GM12878 (cell line): ENCODE data around the gene KRAS. TPM values are rescaled to one million over a fixed set of nuclear protein-coding genes. Genes with fewer than 3 reads are reported as not detected.

Experiments
- ATAC-seq: fragments of 200-7000 bp; cut with Tn5 transposase; 3 replicates; pipeline ENCODE4 v1.9.1; 2020; ENCODE audit warnings: mild to moderate bottlenecking, moderate library complexity
- BruUV-seq: library from RNA; stranded (reverse); fragments of 400-500 nt; replicated peaks from 2 replicates; lab custom pipeline; 2021; lab: Mats Ljungman, UMichigan
- CTCF ChIA-PET: fragments of 300-600 bp; sonication (Branson Sonifier 250); formaldehyde crosslinking; extraction: SDS; loops from one replicate; lab custom pipeline; 2021; ENCODE audit warnings: inconsistent platforms; lab: Yijun Ruan, JAX
- POLR2A ChIA-PET: fragments of 350-600 bp; formaldehyde crosslinking; extraction: SDS; loops from one replicate; lab custom pipeline; 2021; ENCODE audit warnings: inconsistent platforms; lab: Charles Lee
- RAD21 ChIA-PET: fragments of 300-600 bp; sonication (Branson Sonifier 250); formaldehyde crosslinking; loops from one replicate; lab custom pipeline; 2023; ENCODE audit warnings: antibody characterized with exemption; ENCODE audit not compliant: unreplicated experiment; lab: Charles Lee
- SMC1A ChIA-PET: fragments of 300-600 bp; sonication (Branson Sonifier 250); formaldehyde crosslinking; loops from one replicate; lab custom pipeline; 2023; ENCODE audit not compliant: unreplicated experiment, uncharacterized antibody; lab: Charles Lee
- DNase-seq: peaks from one replicate; pipeline ENCODE4 v3.0.0-alpha.2; 2011; ENCODE audit warnings: low read depth, low spot score
- FAIRE-seq: peaks from 3 replicates; lab custom pipeline; 2011; peaks lifted over from hg19 to GRCh38; lab: Jason Lieb, UNC
- H2AFZ ChIP-seq: 2 replicates; pipeline ENCODE4 v1.6.0; 2011; ENCODE audit warnings: low read depth, low read length, control low read depth; ENCODE audit not compliant: control insufficient read depth
- H3K27ac ChIP-seq: 2 replicates; pipeline ENCODE4 v1.5.1; 2011; ENCODE audit warnings: control low read depth; ENCODE audit not compliant: control insufficient read depth, insufficient read depth
- H3K27me3 ChIP-seq, 2 experiments: replicated peaks in 1 of 2; 2 replicates each; pipeline versions ENCODE4 v1.6.0 to v1.6.1; 2011; ENCODE audit warnings: low read length in 1 of 2; ENCODE audit not compliant: control insufficient read depth in 2 of 2, insufficient read depth in 2 of 2
- H3K36me3 ChIP-seq, 2 experiments: 2 replicates each; pipeline ENCODE4 v1.5.1; 2011; ENCODE audit warnings: low read length in 1 of 2; ENCODE audit not compliant: control insufficient read depth in 2 of 2, insufficient read depth in 2 of 2
- H3K4me1 ChIP-seq: 2 replicates; pipeline ENCODE4 v1.6.1; 2011; ENCODE audit warnings: mild to moderate bottlenecking, low read length, moderate library complexity, mixed read lengths; ENCODE audit not compliant: control insufficient read depth, insufficient read depth
- H3K4me2 ChIP-seq: 2 replicates; pipeline ENCODE4 v1.6.0; 2011; ENCODE audit warnings: control low read depth; ENCODE audit not compliant: control insufficient read depth, insufficient read depth
- H3K4me3 ChIP-seq: fragments of 200-600 bp; sonication (generic); 2 replicates; pipeline ENCODE4 v1.5.1; 2016
- H3K79me2 ChIP-seq: 2 replicates; pipeline ENCODE4 v1.6.0; 2011; ENCODE audit warnings: low read length; ENCODE audit not compliant: control insufficient read depth, insufficient read depth
- H3K9ac ChIP-seq: 2 replicates; pipeline ENCODE4 v1.8.0; 2011; ENCODE audit warnings: low read length, control low read depth, mixed read lengths; ENCODE audit not compliant: control insufficient read depth, insufficient read depth
- H3K9me3 ChIP-seq: replicated peaks from 3 replicates; pipeline ENCODE4 v1.5.1; 2011; ENCODE audit warnings: mild to moderate bottlenecking, low read length; ENCODE audit not compliant: control insufficient read depth, insufficient read depth
- H4K20me1 ChIP-seq: 2 replicates; pipeline ENCODE4 v1.6.0; 2011; ENCODE audit not compliant: control insufficient read depth, insufficient read depth
- BCL3 ChIP-seq: IDR thresholded peaks from 2 replicates; pipeline ENCODE4 v1.6.1; 2011; ENCODE audit warnings: borderline replicate concordance, low read depth, mild to moderate bottlenecking, moderate library complexity, low read length; ENCODE audit not compliant: insufficient read depth, poor library complexity, severe bottlenecking
- MTA2 ChIP-seq: fragments of 450-650 bp; IDR thresholded peaks from 2 replicates; pipeline ENCODE4 v1.6.1; 2016; ENCODE audit warnings: low read depth, mild to moderate bottlenecking, moderate library complexity
- NKRF ChIP-seq: fragments of 450-650 bp; conservative IDR thresholded peaks from 2 replicates; pipeline ENCODE4 v1.6.1; 2017; ENCODE audit warnings: mild to moderate bottlenecking, moderate library complexity
- PML ChIP-seq: IDR thresholded peaks from 2 replicates; pipeline ENCODE4 v1.6.1; 2012; ENCODE audit warnings: low read length, inconsistent platforms
- WGBS: methylation state at CpG from one replicate; pipeline ENCODE4 v1.1.6; 2016; ENCODE audit warnings: low lambda C conversion rate; ENCODE audit not compliant: insufficient replicate concordance, insufficient coverage; ENCODE audit errors: missing lambda C conversion rate; 5-methylcytosine and 5-hydroxymethylcytosine counted together
- in situ Hi-C: fragments of 300-500 bp; cut with MboI; formaldehyde crosslinking; loops from 9 replicates; pipeline ENCODE4 v1.14.3; 2018; ENCODE audit warnings: mixed read lengths
- intact Hi-C: fragments of 100-400 bp; cut with micrococcal nuclease; formaldehyde crosslinking; loops from one replicate; pipeline ENCODE4 v1.14.2; 2022; ENCODE audit not compliant: unreplicated experiment
- polyA plus RNA-seq, 11 experiments: library from polyadenylated mRNA; depleted of rRNA in 4 of 11; unstranded in 6 of 11; stranded (reverse) in 5 of 11; fragments of >200 nt; fragmentation: Nextera tagmentation in 4 of 11; fragmentation: Illumina TruSeq in 1 of 11; extraction: Ambion mirVana in 4 of 11; extraction: Trizol in 1 of 11; gene quantifications; 1 replicate in 1 of 11; 2 replicates in 10 of 11; pipeline versions ENCODE4 v1.2.1 to v1.2.3, GENCODE V29; 2011 to 2016; ENCODE audit warnings: inconsistent platforms in 2 of 11, missing spikeins in 2 of 11, low read depth in 1 of 11
- total RNA-seq, 4 experiments: library from RNA; depleted of rRNA in 3 of 4; stranded (reverse); fragments of >200 nt in 3 of 4; fragmentation: Illumina TruSeq in 1 of 4; extraction: Trizol in 1 of 4; gene quantifications; 2 replicates each; pipeline versions ENCODE4 v1.2.1 to v1.2.3, GENCODE V29; 2013 to 2021

KRAS gene
- total and polyA plus RNA-seq, 10 of the 15 experiments (the other 5 are each of a cell fraction or from before 2014, with no cell fraction given) = 3.1 to 23.8 (median 8.0) TPM

GRCh38 chr12:25194722-25195055, 56.0 kb downstream of the KRAS start:
- peak overlapping the region; percentile 85 for H3K4me3 ChIP-seq
- CTCF ChIA-PET = interaction anchor here (0.9 to 2.0 kb wide), 7 partner anchors 10 to 193 kb away, joined by 3 to 14 read pairs (median 3); no protein-coding TSS in a partner anchor
- TF ChIP-seq NKRF (peak; percentile 82), BCL3 (no peak), PML (0 out of 2 replicates have a peak, but pooled peaks have one; percentile 10), MTA2 (0 out of 2 replicates have a peak, but pooled peaks have one; percentile 3)
- TF ChIP-seq, all 136 proteins: peak for 3
- no peak overlapping the region for H3K9ac ChIP-seq
- RAD21 ChIA-PET = interaction anchor here (0.7 to 1.0 kb wide), 6 partner anchors 8 to 169 kb away, joined by 3 to 8 read pairs (median 4); no protein-coding TSS in a partner anchor
- POLR2A ChIA-PET = interaction anchor here (0.9 to 1.0 kb wide), 3 partner anchors 21 to 189 kb away, joined by 3 to 4 read pairs (median 3); no protein-coding TSS in a partner anchor
- no peaks in the 10 kb centered on the region for H4K20me1 ChIP-seq
- no peak overlapping the region for H3K27ac ChIP-seq
- DNase-seq (no peak), ATAC-seq (no peak), FAIRE-seq (no peak)
- SMC1A ChIA-PET = interaction anchor here (1.0 to 1.6 kb wide), 4 partner anchors 10 to 843 kb away, joined by 3 to 9 read pairs (median 4); no protein-coding TSS in a partner anchor
- no peaks in the 10 kb centered on the region for H3K9me3 ChIP-seq
- WGBS = 9% methylated on average over 11 of the region's 11 CpGs
- peak overlapping the region; percentile 76 for H2AFZ ChIP-seq
- intact Hi-C loops = no loop called here
- BruUV-seq = no TSS peak
- in situ Hi-C loops = no loop called here
- peak overlapping the region; percentile 71 for H3K4me2 ChIP-seq
- H3K27me3 ChIP-seq = no peaks in the 10 kb centered on the region
- H3K4me1 ChIP-seq = peaks cover 6% of the 10 kb centered on the region; the same call in 1 of the 2 replicates
- H3K79me2 ChIP-seq = peaks cover 4% of the 10 kb centered on the region
- no peaks in the 10 kb centered on the region for H3K36me3 ChIP-seq
